Activated CD4-positive, alpha-beta T cell treated with anti-CD3 and anti-CD28 coated beads, Interleukin-2, amount 50 U/mL, for 4 hours (primary cell): Measurements from ENCODE around the gene KRTAP25-1.

Experiments used
- DNase-seq, 2 experiments: peaks; one replicate each; pipeline ENCODE4 v3.0.0-alpha.2; 2020

KRTAP25-1 gene

DNA sequence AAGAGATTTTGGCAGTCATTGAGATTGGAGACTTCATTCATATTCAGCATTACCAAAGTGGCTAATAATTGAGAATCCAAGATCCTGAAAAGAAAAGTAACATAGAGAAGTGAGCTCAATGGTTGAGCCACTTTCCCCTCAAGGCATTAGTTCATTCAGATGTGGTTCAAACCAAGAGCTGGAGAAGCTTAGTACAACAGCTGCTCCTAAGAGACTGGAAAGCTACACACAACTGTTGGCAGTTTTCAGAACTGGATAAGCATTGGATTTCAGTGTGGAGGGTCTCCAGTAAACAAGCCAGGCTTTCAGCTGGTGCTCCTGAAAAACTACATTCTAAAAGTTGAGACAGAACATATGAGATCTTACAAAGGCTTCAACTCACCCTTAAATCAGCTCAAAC lies 44.3 kb downstream of the KRTAP25-1 start:
- DNase-seq, result no peak

DNA sequence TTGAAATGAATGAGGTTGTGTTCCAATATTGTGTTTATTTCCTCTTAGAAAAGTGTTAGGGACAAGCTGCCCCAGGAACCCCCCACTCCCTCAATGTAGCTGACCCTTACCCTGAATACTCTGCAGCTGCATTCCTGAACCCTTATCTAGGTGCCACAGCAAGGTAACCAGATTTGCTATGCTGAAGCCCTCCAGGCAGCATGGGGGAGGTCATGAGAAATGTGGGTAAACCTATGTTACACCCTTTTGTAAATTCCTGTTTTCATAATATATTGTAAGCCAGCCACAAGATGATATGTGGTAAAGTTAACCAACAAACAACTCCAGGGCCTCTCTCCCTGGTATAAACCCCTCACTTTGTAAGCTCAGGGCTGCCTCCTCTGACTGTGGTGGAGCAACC lies 45.6 kb downstream of the KRTAP25-1 start:
- no peak for DNase-seq

DNA sequence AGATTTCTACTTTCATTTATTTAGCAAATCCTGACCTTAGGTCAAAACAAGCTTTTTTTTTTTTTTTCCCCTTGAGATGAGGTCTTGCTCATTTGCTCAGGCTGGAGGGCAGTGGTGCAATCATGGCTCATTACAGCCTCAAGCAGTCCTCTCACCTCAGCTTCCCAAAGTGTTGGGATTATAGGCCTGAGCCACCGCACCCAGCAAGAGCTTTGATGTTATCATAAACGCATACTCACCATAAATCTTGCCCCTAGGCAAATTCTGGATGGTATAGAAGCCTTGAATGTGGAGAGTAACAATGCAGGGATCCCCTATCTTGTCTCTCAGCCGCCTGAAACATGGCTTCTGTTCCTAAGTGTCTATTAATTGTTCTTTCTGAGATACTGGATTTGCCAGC lies 48.7 kb downstream of the KRTAP25-1 start:
- DNase-seq, result no peak
